Adrenal gland (tissue), 12 donors: ENCODE data around the gene EHD3. TPM values are rescaled to one million over a fixed set of nuclear protein-coding genes. Genes with fewer than 3 reads are reported as not detected.

ENCODE experiments used
- DNase-seq, 7 donors: peaks; one replicate each; pipeline ENCODE4 v3.0.0-alpha.2; 2019 to 2020
- H3K27ac ChIP-seq, 5 donors: fragments of 200-600 bp; sonication (generic) in 4 of 5; 1 replicate in 3 of 5; 2 replicates in 2 of 5; pipeline versions ENCODE4 v1.5.1 to v1.8.0; 2016 to 2020; ENCODE audit warnings: mild to moderate bottlenecking in 1 of 5
- H3K27me3 ChIP-seq: fragments of 200-600 bp; 2 replicates; pipeline ENCODE4 v1.8.0; 2021
- H3K36me3 ChIP-seq, 2 donors: fragments of 200-600 bp; replicated peaks in 1 of 2; 1 replicate in 1 of 2; 2 replicates in 1 of 2; pipeline versions ENCODE4 v1.5.1 to v1.8.0; 2018 to 2022
- H3K4me1 ChIP-seq, 2 donors: fragments of 200-600 bp; replicated peaks in 1 of 2; 1 replicate in 1 of 2; 2 replicates in 1 of 2; pipeline versions ENCODE4 v1.5.1 to v1.8.0; 2018 to 2021
- H3K4me3 ChIP-seq, 4 donors: fragments of 200-600 bp; sonication (generic) in 3 of 4; one replicate each; pipeline ENCODE4 v1.5.1; 2016 to 2018
- H3K9me3 ChIP-seq, 3 donors: fragments of 200-600 bp; sonication (generic) in 1 of 3; replicated peaks in 1 of 3; 1 replicate in 2 of 3; 2 replicates in 1 of 3; pipeline versions ENCODE4 v1.5.1 to v1.8.0; 2016 to 2021
- CTCF ChIP-seq, 6 experiments: fragments of 450-650 bp in 4 of 6; fragments of 200-600 bp in 2 of 6; sonication (generic) in 1 of 6; IDR thresholded peaks; 1 replicate in 5 of 6; 2 replicates in 1 of 6; pipeline versions ENCODE4 v1.5.1 to v1.8.0; 2016 to 2021; ENCODE audit warnings: antibody characterized with exemption in 6 of 6, mild to moderate bottlenecking in 2 of 6, moderate library complexity in 1 of 6
- POLR2A ChIP-seq, 2 donors: fragments of 450-650 bp; IDR thresholded peaks; one replicate each; pipeline ENCODE4 v1.6.1; 2017; ENCODE audit warnings: antibody characterized with exemption in 2 of 2, mild to moderate bottlenecking in 2 of 2, moderate library complexity in 1 of 2
- WGBS, 4 donors: extraction: QIAGEN DNeasy Blood & Tissue Kit in 2 of 4; methylation state at CpG; one replicate each; pipeline versions ENCODE4 v1.1.5 to v1.1.7; 2013 to 2017; 5-methylcytosine and 5-hydroxymethylcytosine counted together
- intact Hi-C, 2 donors: fragments of 100-400 bp; cut with DNase I; formaldehyde crosslinking; loops; one replicate each; pipeline versions ENCODE4 v1.14.1 to v1.15.0; 2022 to 2023
- polyA plus RNA-seq, 3 donors: library from polyadenylated mRNA; stranded (reverse); fragments of 200-250 nt in 2 of 3; fragments of 350-450 nt in 1 of 3; fragmentation: Illumina TruSeq in 1 of 3; extraction: RNeasy Lipid Tissue Mini Kit (QIAGEN cat#74804) in 1 of 3; gene quantifications; one replicate each; pipeline ENCODE4 v1.2.3, GENCODE V29; 2013 to 2014
- total RNA-seq, 9 donors: library from RNA; depleted of rRNA in 4 of 9; stranded (reverse); fragments of >200 nt in 4 of 9; fragments of 120-200 nt in 1 of 9; fragmentation: NEBNext Ultra II Directional in 1 of 9; extraction: Animal tissue kit (Norgen Biotek cat#: 25700) in 1 of 9; gene quantifications; one replicate each; pipeline versions ENCODE4 v1.1.0 to v1.2.4, GENCODE V29; 2013 to 2023
- donor health status: healthy with polysubstance abuse.
- donor health status: Bipolar disorder and iron deficiency.
- donor health status: DM: yes; HTN: yes; CAD: no.
- donor health status: DM: no; HTN: no; CAD: no.
- donor health status: DM: no; HTN: no; CAD: no.
- donor health status: DM: yes; HTN: yes; CAD: no.

The EHD3 gene
- total and polyA plus RNA-seq, 12 donors: 4.6 to 51.9 (median 22.3) TPM

- WGBS, 4 donors: 63 to 73% (median 67%) methylated on average over 4 of the region's 4 CpGs
- peaks cover 0 to 4% of the 10 kb centered on the region in 2 donors for H3K36me3 ChIP-seq
- no peaks in the 10 kb centered on the region for H3K27me3 ChIP-seq
- H3K9me3 ChIP-seq: no peaks in the 10 kb centered on the region
- no peak for TF ChIP-seq POLR2A (IDR thresholded peaks at IDR 0.05)
- TF ChIP-seq CTCF (IDR thresholded peaks at IDR 0.05): no peak
- intact Hi-C loops: no loop called here
- no peak overlapping the region for H3K4me3 ChIP-seq
- H3K4me1 ChIP-seq: no peaks in the 10 kb centered on the region
- no peak overlapping the region for H3K27ac ChIP-seq
- DNase-seq: no peak
These were observed 35.1 kb downstream of the EHD3 start for GRCh38 chr2:31269087-31269486.

- Histone ChIP-seq H3K27me3 (no peaks in the 10 kb centered on the region), H3K9me3 (no peaks in the 10 kb centered on the region), H3K36me3 (peaks cover 0 to 3% of the 10 kb centered on the region in 2 donors), H3K4me1 (peaks cover 0 to 2% of the 10 kb centered on the region in 2 donors), H3K27ac (no peak overlapping the region), H3K4me3 (no peak overlapping the region)
- TF ChIP-seq POLR2A (IDR thresholded peaks at IDR 0.05) (no peak), CTCF (IDR thresholded peaks at IDR 0.05) (no peak)
- intact Hi-C loops: no loop called here
- no peak for DNase-seq
- WGBS, 4 donors: 87 to 93% (median 90%) methylated on average over 3 of the region's 3 CpGs
These were observed 36.2 kb downstream of the EHD3 start for GRCh38 chr2:31270131-31270530.

- WGBS, 4 donors: 54 to 60% (median 60%) methylated on average over 7 of the region's 7 CpGs
- peaks cover 0 to 8% of the 10 kb centered on the region in 2 donors for H3K4me1 ChIP-seq
- DNase-seq: no peak
- no peaks in the 10 kb centered on the region for H3K36me3 ChIP-seq
- H3K27ac ChIP-seq: peak overlapping the region in 1 of 5 donors; percentile 61
- intact Hi-C loops: no loop called here
- H3K4me3 ChIP-seq: no peak overlapping the region
- H3K9me3 ChIP-seq: no peaks in the 10 kb centered on the region
- no peaks in the 10 kb centered on the region for H3K27me3 ChIP-seq
- TF ChIP-seq POLR2A (IDR thresholded peaks at IDR 0.05): no peak
- no peak for TF ChIP-seq CTCF (IDR thresholded peaks at IDR 0.05)
These were observed 36.9 kb downstream of the EHD3 start for GRCh38 chr2:31270822-31271231.

- no peaks in the 10 kb centered on the region for H3K9me3 ChIP-seq
- no peak overlapping the region for H3K4me3 ChIP-seq
- H3K4me1 ChIP-seq: peaks cover 0 to 8% of the 10 kb centered on the region in 2 donors
- no peak overlapping the region for H3K27ac ChIP-seq
- intact Hi-C loops: no loop called here
- H3K27me3 ChIP-seq: no peaks in the 10 kb centered on the region
- TF ChIP-seq POLR2A (IDR thresholded peaks at IDR 0.05) (no peak), CTCF (IDR thresholded peaks at IDR 0.05) (no peak)
- H3K36me3 ChIP-seq: no peaks in the 10 kb centered on the region
- DNase-seq: no peak
- whole genome bisulfite sequencing, 4 donors: 62 to 78% (median 67%) methylated on average over 4 of the region's 4 CpGs
These were observed 37.9 kb downstream of the EHD3 start for GRCh38 chr2:31271851-31272267.
